MV-4-11 (cell line): ENCODE results near the gene SDCCAG8.
A peak's percentile ranks its signal among the peaks of the same experiment; 100 is the strongest.

Experiments
- DNase-seq: peaks from one replicate; lab custom pipeline; 2025; lab: John Stamatoyannopoulos, UW

SDCCAG8 gene

DNA sequence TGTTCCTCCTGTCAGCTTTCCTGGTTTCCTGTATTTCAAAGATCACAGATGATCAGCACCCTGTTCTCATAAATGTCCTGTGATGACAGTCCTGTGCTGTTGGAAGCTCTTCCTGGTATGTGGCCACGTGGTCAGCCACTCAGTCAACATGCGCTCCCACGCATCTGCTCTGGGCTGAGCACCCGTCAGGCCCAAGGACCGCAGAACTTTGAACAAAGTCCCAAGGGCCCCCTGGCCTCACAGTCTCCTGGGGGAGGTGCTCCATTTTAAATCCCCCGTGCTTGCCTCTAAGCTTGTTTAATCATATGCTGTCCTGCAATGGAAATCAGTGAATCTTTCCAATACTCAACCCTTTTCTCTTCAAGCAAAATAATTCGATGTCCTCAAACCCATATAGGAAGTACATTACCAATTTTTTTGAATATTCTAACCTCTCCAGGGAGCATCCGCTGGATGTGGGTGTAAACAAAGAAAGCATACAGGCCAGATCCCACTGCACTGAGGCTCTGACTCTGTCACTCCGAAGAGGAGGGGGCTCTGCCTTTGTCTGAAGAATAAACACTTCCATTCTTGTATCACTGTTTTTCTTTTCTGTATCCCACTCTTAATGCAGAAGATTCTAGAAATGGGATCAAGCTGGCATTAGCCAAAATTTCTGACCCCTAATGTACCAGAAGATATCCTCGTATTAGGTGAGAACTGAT, 250.3 kb downstream of the SDCCAG8 start:
- peak; percentile 7 for DNase-seq

DNA sequence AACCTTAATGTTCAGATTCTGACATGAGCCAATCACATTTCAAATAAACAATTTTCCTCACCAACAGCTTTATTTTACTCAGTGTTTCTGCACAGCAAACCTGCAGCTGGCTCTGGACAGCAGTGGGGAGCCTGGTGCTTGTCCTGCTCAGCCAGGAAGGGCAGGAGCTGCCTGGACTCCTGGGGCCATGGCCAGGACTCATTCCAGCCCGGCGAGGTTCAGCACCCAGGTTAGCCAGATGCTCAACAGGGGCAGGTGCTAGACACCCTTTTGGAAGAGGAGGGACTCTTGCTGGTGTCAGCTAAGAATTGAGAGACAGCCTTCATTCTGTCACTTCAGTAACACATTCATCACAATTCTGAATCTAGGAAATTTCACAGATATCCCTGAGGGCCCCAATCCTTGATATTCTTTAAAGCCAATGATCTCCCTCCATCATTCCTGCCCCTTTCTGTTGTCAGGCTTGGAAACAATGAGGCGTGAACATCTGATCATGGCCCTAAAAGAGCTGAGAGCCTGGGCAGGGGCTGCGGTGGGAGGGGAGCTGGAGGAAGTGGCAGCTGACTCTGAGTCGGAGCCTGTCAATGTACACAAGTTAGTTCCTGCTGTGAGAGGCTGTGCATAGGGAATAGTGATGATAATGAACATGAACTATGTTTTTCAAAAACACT, 251.3 kb downstream of the SDCCAG8 start:
- no peak for DNase-seq

DNA sequence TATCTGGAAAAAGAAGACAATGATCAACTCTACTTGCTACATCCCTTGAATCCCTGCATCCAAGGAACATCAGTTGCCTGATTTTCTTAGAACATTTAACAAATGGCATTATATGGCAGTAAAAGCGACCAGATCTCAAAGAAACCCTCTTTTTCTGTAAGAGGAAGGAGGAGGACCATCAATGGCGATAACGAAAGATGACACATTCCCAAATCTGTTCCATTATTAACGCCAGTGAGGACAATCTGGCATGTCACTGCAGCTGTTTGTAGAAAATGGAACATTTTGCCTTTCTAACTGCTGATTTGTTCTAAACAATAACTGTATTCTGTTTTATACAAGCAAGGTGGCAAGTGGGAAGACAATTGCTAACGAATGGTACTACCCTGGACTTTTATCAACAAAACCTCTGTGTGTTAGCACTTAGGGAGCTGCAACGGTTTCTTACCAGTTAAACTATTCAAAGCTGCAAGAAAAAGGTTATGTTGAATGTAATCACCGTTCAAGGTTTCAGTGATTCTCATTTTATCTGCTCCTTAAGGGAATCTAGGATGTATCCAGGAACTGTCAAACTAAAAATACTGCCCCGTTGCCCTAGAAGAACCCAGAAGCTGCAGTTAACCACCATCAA, 251.9 kb downstream of the SDCCAG8 start:
- DNase-seq = no peak

DNA sequence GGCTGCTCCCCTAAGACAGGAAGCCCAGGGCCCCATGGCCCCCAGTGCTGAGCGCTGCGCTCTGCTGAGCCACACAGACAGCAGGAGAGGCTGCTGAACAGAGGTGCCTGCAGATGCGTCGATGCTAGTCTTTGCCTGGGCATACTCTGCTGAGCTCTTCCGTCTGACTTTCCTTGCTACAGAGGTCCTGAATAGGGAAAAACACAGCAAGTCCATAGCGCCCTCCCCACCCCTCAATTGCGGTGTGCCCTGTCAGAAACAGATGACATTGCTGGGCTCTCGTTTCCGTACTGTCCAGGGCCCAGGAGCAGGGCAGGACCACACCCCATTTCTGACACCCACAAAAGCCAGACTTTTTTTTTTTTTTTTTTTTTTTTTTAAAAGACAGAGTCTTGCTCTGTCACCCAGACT, 252.5 kb downstream of the SDCCAG8 start:
- no peak for DNase-seq

DNA sequence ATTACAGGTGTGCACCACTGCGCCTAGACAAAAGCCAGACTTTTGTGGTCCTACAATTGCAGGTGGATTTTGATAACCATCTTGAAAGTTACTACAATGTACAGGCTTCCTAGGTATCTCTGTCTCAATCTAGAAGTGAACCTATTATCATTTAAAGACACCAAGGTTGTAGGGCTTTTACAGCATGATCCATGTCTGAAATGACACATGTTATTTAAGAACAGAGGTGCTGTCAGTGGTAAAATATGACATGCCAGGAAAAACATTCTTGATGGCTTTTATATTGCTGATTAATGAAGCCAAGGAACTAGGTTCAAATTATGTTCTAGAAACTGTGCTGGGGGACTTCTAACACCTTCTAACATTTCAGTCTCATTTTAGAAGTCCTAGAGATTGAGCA, 253.1 kb downstream of the SDCCAG8 start:
- no peak for DNase-seq

DNA sequence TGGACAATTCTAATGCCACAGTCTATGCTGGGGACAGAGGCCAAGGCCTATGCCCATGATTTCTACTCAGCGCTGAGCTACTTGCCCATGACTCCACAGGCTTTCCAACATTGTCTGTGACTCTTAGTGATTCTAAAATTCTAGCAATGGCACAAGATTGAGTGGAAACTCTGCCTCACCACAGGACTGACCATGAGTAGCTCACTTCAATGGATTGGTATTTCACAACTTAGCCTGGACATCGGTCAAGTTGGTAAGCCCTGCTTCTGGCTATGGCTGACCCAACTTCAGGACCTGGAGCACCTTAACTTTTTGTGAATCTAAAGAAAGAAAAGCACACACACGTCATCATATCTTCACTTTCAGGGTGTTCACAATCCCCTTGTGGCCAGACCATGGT, 255.1 kb downstream of the SDCCAG8 start:
- DNase-seq = no peak

DNA sequence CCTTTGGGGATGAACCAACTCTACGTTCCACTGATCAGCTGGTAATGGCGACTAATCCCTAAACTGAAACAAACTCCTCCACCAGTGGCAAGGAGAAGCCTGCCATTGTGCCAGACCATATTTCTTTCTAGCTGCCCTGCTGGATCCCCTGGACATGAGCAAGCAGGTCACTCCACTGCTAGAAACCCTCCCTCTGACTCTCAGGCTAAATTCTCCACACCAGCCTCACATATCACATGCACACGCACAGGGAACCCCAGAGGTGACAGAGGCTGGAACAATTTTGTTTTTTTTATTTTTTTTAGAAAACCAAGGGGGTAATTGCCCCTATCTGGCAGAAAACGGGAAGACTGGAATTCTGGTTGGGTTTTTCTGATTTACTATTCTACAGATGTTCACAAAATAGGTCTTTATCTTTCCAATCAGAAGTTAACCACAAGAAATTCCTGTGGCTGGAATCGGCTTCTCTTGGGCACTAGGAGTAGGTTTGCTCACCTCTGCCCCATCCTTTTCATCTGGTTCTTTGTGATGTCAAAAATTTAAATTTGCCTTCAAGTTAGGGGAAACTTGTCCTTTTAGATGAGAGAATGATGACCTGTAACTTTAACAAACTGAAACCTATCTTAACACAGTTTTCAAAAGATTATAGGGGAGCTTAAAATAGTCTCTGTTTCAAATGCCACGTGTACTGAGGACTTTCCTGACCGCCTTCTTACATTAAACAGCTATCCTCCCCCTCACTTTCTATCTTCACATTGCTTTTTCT, 258.1 kb downstream of the SDCCAG8 start:
- no peak for DNase-seq

DNA sequence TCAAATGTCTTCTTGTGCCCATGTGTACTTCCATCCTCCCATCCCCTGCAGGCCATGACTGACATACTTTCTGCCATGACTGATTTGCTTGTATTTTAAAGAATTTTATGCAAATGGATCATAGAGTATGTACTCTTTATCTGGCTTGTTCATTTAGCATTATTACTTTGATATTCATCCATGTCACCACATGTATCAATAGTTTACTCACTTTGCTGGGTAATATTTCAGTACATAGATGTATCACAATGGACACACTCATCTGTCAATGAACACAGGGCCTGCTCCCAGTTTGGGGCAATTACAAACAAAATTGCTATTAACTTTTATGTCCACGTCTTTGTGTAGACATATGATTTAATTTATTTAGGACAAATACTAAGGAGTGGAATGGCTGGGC, 259.1 kb downstream of the SDCCAG8 start:
- no peak for DNase-seq

DNA sequence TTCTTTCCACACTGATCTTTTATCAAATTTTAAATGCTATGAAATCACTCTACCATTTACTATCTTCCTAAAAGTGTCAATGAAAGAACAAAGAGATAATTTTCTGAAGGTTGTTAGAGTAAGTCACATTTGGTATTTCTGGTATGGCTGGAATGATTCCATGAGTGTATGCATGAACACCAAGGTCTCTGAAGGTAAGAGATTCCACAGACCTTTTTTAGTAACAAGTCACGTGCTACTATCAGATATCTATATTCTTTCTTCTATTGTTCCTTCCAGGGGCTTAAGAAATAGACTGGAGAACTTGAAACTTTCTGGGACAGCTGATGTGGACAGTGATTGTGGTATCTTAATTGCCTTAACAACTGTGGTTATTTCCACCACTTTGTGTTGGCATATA, 265.0 kb downstream of the SDCCAG8 start:
- DNase-seq = no peak

DNA sequence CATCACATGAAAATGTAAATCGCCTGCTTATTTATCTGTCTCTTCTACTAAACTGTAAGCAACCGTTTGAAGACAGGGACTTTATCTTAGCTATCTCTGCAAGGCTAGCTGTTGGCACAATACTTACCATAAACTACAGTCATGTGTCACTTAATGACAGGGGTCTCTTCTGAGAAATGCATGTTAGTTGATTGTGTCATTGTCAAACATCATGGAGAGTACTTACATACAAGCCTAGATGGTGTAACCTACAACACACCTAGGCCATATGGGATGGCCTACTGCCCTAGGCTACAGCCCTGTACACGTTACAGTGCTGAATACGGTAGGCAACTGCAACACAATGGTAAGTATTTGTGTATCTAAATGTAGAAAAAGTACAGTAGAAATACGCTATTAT, 267.9 kb downstream of the SDCCAG8 start:
- no peak for DNase-seq

DNA sequence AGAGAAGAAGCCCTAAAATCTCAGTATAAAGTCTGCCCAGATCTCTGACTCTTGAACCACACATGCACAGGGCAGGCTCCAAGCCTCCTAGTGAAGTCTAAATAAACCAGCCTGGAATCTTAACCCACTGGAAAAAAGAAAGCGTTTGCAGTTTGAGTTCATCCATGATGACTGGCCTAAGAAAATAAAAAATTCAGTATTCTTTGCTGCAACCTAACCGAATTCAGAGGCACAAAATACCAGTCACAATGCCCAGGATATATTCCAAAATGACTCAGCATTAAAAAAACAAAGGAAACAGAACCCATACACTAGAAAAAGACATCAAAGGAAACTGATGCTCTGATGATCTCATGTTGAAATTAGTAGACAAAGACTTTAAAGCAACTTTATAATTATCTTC, 269.2 kb downstream of the SDCCAG8 start:
- DNase-seq = no peak

DNA sequence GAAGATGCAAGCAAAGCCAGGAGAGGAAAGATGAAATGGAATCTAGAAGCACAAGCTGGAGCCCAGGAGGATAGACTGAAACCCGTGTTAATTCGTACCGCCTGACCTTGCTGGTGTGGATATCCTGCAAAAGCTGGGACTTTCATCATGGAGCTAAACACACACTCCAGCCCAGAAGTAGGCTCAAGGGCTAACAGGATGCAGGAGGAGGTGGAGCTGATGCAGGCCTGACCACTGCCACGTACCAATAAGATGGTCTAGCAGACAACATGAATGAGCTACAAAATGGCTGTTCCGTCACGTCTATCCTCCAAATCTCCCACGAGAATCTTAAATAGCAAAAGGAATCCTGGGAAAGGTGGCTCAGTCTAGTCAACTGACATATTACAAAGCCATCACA, 270.3 kb downstream of the SDCCAG8 start:
- DNase-seq = no peak

DNA sequence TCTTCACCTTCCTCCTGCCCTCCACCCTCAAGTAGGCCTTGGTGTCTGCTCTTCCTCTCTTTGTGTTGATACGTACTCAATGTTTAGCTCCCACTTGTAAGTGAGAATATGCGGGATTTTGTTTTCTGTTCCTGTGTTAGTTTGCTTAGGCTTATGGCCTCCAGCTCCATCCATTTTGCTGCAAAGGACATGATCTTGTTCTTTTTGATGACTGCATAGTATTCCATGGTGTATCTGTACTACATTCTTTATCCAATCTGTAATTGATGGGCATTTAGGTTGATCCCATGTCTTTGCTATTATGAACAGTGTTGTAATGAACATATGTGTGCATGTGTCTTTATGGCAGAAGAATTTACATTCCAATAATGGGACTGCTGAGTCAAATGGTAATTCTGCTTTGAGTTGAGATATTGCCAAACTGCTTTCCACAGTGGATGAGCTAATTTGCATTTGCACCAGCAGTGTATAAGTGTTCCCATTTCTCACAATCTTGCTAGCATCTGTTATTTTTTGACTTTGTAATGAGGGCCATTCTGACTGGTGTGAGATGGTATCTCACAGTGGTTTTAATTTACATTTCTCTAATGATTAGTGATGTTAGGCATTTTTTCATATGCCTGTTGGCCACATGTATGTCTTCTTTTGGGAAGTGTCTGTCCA, 272.7 kb downstream of the SDCCAG8 start:
- DNase-seq = no peak

DNA sequence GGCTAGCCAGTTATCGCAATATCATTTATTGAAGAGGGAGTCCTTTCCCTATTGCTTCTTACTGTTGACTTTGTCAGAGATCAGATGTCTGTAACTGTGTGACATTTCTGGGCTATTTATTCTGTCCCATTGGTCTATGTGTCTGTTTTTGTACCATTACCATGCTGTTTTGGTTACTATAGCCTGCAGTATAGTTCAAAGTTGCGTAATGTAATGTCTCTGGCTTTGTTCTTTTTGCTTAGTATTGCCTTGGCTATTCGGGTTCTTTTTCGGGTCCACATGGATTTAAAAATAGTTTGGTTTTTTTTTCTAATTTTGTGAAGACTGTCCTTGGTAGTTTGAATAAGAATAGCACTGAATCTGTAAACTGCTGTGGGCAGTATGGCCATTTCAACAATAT, 273.7 kb downstream of the SDCCAG8 start:
- no peak for DNase-seq

DNA sequence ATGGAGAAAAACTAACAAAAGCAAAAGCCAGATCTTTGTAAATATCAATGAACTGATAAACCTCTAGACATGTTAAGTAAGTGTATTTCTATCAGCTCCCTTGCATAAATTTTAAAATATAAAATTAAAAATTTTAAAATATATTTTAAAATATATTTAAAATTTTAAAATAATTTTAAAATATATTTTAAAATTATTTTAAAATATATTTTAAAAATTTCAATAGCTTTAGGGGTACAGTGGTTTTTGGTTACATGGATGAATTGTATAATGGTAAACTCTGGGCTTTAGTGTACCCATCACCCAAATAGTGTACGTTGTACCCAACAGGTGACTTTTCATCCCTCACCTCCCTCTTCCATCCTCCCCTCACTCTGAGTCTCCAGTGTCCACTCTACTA, 279.2 kb downstream of the SDCCAG8 start:
- DNase-seq = no peak

DNA sequence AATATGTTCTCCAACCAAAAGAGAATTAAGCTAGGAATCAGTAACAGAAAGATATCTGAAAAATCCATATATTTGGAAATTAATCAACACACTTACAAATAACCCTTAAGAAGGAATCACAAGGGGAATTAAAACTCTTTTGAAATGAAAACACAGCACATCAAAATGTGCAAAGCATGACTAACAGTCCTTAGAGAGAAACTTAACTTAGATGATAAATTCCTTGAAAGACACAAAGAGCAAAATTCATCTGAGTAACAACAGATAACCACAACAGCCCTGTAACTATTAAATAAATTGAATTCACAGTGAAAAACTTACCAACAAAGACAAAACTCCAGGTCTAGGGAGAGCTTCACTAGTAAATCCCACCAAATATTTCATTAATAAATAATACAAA, 283.8 kb downstream of the SDCCAG8 start:
- no peak for DNase-seq

DNA sequence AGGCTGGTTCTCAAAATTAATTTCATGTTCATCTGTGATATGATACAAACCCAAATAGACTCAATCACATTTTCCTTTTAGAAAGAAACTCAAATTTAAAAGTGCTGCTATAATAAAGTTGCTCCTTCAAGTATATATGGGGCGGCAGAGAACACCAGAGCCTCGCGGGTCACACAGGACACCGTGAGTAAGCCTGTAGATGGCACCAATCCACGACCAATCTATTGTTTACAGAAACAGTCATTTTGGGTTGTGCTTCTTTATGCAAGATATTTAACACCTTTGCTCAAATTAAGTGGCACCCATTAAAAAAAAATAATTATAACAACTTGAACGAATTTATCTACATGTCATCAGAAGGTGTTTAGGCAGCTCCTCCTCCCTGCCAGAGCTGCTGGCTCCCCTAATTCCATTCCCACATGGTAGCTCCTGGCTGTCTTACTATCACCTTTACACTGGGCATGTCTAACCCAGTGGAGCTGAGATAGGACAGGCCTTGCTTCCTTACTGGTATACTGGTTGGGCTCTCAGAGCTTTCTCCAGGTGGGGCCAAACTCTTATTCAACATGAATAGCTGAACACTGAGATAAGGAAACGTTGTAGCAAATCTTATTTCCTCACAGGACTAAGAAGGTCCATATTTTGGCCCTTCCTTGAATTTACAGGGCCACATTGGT, 287.0 kb downstream of the SDCCAG8 start:
- no peak for DNase-seq

DNA sequence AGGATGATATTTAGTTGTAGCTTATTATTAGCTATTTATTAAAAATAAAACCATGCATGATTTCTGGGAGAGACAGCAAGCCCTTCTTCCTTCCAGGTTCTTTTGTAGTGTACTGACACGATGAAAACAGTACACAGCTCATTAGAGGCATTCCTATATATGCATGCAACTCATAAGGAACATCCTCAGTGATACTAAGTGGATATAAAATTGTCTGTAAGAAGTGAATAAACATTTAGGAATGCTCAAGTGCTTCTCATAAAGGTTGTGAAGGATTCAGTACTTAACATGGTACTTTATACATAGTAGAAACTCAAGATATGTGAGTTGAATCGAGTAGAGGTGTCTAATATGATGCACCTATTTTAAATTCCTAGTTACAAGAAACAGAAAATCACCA, 287.7 kb downstream of the SDCCAG8 start:
- no peak for DNase-seq

DNA sequence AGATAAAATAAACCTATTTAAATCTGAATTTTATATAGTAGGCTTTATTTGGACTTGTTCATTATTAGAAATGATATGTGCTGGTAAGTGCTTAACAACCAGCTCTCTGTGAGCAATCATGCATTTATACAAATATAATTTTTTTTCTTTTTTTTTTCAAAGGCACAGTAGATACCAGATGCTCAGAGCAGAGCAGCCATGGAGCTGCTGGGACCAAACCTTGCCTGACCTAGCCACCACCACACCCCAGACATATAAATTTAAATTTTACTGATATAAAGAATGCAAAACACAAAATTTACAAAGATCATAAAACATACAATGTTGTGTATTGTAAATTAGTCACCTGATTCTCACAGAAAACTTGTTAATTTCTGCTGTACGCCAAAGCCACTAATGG, 290.6 kb downstream of the SDCCAG8 start:
- DNase-seq = no peak

DNA sequence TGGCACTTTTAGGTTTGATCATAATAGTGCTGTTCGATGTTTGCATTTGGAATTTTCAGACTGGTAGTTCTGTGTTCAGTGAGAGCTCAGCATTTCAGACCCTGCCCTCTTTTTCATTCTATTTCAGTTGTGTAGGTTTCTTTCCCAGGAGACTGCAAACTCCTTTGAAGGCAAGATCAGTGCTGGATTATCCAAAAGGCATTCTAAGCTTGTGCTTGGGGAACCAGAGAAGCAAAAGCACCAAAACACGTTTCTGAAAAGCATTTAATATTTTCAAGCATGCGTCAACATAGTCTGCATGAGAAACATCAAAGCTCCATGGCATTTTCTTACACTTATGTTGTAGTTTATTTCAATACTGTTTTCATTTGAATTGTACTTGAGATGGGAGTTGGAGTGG, 292.1 kb downstream of the SDCCAG8 start:
- DNase-seq = no peak

DNA sequence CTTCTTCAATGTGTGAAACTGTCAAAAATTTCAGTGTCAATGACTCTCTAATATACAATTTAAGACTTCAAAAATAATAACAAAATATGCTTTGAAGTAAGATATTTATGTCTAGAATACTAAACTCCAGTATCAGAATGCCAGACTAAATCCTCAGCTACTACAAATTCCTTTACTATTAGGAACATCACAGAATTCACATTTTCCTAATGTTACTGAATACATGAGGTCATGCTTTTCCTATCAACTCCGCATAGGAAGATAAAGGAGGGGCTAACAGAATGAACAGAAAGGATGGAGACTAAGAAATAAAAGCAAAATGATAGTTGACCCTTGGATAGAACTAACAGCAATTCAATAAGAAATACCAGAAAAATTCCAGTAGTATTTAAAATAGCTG, 292.7 kb downstream of the SDCCAG8 start:
- no peak for DNase-seq

DNA sequence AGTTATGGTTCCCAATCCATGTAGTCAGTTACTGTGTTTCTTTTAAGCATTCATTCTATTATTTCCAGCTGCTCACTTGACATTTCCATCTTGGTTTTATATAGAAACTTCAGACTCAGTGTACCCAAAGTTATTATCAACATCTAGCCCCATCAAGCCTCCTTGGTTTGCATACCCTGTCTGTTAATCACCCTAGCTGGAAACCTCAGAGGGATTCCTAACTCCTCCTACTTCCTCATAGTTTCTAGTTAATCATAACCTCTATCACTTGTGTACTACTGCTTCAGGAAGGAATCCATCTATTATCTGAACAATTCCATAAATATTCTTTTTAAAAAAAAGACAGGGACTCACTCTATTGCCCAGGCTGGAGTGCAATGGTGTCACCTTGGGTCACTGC, 293.3 kb downstream of the SDCCAG8 start:
- peak; percentile 19 for DNase-seq
